Stimulated activated CD8-positive, alpha-beta memory T cell treated with anti-CD3 and anti-CD28 coated beads, Interleukin-2, amount 100 ng/mL, for 48 hours (primary cell): Measurements from ENCODE around the gene NKX3-2.

Source experiments
- DNase-seq, 2 donors: peaks; one replicate each; pipeline ENCODE4 v3.0.0-alpha.2; 2020; ENCODE audit warnings: low read depth in 2 of 2

The NKX3-2 gene

DNA sequence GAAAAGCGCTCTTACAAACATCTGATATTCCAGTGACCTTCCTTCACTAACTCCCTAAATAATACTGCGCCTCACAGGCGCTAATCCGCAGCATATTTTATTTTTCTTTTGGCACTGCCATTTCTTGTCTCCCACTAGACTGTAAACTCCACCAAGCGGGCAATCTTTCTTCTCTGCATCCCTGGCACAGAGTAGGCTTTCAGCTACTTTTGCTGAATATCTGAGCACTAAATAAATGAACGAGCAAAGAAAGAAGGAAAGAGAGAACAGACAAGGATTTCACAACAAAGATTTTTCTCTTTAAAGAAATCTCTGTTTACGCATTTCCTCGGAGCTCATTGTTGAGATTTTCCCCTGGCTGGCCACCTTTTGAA is 12.7 kb downstream of the NKX3-2 start:
- no peak for DNase-seq

DNA sequence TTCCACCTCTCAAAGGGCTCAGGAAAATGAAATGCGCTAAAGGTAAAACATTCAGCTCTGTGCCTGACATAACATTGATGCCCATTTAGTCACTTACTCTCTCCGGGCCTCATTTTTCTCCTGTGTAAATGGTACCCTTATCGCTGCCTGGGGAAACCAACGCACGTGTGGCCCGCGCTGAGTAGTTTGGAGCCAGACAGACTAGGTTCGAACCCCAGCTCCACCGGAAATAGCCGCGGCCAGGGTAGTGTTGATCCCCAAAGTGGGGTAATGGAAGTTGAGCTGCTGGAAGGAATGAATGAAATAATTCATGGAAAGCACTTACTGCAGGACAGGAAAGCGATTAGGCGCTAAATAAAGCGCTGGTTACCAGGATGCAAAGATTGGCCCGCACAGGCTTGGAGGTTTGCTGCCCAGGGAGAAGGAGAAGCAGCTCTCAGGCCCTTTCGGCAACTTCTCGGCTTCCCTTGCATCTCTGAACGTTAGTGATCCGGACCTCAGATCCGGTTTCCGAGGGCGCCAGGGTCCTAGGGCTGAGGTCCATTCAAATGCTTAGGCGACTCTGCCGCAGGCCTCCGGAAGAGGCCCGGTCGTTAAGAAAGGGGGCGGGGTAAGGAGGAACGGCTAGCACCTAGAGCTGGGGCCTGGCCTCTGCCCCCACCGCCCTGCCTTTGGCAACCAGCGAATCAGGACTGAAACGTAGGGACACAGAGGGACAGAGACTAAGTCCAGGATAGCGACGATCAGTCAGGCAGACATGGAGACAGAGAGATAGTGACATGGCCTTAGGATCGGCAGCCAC is 13.3 kb downstream of the NKX3-2 start:
- DNase-seq, result no peak

DNA sequence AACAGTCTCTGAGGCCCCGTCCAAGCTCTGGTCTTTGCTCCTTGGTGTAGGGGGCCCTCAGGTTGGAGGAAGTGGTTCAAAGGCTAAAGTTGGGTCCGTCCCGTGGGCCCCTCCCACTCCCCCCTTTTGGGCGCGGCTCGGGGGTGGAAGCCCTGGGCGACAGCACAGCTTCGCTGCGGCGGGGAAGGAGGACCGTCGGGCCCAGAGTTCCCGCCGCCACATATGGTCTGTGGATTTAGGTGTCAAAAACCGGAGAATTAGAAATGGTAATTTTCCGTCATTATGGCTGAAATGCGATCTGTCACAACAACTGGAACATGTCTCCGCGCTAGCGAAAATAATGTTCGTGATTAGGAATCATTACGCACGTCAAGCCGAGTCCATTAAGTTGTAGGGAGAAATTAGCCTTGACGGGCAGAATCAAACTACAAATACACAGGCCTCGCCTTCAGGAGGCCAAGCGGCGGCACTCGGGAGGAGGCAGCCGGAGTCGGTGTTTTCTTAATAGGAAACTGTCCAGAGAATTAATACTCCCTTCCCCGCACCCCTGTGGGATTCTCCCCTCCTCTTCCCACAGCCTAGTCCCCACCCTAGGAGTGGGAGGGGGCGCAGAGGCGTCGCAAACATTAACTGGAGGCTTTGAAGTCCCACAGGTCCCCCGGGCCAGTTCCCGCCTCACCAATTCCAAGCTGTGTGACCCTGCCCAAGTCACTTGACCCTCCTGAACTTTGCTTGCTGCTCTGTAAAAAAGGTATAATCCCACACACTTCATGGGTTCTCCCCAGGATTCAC is 15.0 kb downstream of the NKX3-2 start:
- DNase-seq, result no peak

DNA sequence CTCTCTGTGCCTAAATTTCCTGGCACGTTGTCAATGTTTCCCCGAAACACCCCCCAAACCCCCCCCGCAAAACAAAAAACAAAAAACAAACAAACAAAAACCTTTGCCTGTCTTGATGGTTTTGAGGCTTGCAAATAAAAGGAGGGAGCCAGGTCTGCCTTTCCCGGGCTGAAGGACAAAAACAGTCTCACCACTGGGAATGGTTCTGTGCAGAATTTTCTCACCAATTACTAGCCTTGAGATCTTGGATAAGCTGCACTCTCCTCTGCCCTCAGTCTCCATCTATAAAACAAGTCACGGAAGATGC is 15.5 kb downstream of the NKX3-2 start:
- DNase-seq, result no peak

DNA sequence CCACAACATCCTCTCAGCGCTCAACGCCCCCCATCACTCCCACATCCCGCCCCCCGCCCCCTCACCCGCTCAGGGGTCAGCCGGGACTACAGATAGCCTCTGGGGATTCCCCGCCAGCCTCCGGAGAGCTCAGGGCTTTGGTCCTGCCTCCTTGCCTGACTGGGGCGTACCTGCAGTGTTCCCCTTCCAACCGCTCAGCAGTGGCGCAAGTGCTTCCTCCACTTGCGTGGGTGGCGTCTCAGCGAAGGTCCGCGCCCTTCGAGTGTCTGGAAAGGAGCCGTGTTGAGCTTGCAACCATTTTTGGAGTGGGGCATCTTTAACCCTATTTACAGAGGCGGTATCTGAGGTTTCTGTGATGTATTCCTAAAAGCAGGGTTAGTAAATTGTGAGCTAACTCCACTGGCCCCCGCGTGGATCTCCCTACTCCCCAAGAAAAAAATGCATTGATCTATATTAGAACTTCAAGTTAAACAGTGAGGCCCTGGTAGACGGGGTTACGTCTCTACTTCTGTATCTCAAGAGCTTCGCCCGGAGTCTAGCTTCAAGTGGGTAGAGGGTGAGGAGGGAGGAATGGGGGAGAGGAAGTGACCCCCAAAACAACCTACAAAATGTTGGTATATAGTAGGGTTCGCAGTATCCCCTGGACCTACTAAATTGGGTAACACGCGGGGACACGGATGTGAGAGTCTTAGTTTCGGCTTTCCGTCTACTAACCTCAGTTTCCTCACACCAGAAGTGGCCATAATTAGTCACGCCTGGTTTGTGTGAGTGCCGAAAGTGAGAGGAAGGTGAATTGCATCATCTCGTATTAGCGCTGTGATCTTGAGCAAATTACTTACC is 16.1 kb downstream of the NKX3-2 start:
- DNase-seq, result no peak

DNA sequence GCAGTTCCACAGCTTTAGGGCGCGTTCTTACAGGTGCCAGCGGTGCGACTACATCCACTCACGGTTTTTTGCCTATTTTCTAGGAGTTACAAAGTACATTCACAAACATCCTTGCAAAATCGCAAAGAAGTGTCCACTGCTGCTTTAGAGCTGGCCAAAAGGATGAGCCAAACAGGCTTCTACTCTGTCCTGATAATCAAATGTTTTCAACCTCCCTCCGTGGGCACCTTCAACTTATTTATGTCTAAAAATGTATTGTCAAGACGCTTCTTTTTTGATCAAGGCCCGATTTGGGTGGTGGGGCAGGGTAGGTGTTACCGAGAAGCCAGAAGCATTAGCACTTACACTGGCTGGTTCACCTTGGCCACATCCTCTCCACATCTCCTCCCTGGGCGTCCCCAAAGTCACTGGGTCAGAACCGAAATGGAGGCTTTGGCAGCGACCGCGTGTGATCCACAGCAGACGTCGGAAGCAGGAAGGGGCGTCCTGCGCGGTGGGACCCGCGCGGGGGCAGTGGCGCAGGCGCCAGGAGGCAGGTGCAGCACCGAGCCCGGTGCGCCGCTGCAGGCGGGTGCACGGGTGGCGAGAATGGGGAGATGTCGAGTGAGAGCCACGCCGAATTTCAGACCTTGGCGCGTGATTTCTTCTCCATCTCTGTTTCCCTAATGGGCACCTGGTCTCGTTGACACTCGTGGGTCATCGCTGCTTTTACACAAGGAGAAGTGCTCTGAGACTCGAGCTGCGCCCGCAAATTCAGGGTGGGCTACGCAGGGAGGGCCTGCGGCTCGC is 16.9 kb downstream of the NKX3-2 start:
- no peak for DNase-seq

DNA sequence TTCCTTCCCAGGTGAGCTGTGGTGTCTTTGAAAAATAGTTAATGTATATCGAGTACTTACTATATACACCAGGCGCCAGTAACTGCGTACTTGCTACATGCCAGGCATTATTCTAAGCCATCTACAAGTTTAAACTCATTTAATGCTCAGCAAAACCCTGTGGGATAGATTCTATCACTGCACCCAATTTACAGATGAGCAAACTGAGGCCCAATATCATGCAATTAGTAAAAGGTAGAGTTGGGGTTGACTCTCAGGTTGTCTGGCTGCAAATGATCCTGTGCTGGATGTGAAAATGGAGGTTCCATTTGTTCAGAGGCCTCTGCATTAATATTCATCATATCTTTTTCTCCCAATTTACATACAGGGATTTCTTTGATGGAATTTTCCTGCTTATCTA is 17.6 kb downstream of the NKX3-2 start:
- DNase-seq, result no peak

DNA sequence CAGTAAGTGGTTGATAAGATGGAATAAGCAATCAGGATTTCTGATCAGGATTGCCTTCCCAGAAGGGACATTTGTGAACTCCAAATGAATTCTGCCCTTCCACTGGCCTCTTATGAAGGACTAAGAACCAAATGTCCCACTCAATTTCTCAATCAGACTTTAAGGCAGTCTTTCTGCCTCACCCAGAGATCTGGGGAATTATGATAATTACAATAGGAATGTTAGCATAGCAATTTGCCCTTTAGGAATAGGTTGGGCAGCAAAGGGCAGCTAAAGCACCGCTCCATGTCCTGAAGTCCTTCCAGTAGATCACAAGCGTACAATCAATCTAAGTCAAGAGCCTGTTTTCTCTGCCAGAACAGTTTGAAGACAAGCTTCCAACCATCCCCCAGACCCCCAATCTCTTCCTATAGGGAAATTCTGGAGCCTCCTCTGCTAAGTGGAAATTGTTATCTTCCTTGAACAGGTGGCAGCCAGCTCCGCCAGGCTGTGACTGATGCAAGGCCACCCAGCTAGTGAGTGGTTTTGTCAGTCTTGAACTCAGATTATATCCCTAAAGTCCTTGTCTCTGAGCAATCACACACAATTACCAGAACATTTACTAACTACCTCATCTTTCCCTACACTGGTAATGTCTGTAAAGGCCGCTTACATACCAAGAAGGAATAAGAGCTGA is 18.6 kb downstream of the NKX3-2 start:
- no peak for DNase-seq

DNA sequence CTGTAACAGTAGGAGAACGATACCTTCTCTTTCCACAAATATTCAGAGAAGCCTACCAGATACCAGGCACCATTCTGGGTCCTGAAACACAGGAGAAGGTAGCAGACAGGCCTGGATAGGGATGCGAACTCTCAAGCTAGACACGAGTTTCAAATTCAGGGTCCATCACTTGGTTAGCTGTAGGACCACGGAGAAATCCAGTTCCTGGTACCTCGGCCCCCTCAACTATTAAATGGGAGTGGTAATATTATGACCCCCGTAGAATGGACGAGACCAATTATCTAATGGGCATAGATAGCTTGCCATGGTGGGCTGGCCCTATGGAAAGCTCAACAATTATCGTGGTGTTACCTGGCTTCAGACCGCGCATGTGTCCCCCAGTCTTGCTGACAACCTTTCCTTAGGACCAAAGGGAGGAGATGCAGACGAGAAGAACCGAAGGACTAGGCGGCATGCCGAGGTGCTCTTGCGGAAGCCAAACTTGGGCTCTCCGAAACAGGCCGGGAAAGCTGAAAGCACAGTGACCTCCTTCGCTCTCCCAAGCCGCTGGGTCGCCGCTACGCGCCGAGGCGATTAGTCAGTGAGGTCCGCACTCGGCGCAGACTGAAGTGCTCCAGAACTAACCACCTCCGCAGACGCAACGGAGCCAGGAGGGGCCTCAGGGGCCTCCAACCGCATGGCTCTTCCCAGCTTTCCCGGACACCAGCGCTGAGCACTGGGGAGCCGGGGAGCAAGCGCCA is 19.6 kb downstream of the NKX3-2 start:
- DNase-seq, result no peak

DNA sequence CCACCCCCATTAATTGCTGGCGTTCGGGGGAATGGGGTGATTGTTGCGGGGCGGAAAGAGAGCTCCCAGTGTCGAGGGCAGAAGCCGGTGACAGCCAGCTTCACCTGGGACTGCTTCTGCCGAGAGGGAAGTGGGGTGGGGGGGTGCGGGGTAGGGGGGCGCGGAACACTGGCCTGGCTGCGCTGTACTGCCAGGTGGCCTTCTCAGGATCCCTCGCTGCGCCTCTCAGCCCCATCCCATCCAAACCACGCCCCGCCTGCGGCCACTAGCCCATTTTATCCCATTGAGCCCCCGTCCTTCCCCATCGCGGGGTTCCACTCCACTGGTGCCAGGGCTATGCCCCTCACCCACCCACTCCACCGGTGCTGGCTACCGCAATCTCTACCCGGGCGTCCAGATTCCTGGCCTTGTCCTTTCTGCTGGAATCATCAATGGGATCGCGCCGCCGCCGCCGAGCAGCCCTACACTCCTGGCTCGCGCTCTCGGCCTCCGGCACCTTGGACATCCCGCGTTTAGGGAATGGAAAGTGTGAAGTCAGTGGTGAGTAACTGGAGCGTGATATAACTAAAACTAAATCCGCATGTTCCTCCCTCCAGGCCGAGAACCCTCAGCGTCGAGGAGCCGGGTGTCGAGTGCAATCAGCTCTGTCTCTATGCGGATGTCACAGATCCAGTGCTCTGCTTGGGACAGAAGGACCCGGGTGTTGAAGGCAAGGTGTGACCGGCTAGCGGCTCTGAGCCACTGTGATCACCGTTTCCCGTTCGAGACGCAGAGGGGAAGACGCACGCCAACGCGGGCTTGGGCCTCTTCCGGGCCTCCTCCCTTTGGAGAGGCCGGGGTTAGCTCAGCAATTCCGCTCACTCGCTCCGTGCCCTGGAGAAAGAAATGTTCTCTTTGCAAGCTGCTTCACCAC is 20.5 kb downstream of the NKX3-2 start:
- no peak for DNase-seq

DNA sequence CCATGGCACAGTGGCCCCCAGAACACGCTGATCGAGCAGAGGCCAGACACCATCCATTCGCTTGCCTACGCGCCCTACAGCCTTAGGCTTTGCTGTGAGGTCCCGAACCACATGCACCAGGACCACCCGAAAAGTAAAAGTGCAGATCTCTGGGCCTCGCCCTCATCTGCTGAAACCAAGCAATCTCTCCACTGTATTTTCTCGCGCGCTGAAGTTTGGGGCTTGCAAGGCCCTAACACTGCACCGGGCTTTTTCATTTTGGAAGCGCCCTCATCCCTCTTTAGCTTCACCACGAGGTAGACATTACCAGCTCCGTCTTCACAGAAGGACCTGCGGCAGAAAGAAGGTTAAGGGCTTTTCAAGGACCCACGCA is 21.2 kb downstream of the NKX3-2 start:
- DNase-seq, result no peak

DNA sequence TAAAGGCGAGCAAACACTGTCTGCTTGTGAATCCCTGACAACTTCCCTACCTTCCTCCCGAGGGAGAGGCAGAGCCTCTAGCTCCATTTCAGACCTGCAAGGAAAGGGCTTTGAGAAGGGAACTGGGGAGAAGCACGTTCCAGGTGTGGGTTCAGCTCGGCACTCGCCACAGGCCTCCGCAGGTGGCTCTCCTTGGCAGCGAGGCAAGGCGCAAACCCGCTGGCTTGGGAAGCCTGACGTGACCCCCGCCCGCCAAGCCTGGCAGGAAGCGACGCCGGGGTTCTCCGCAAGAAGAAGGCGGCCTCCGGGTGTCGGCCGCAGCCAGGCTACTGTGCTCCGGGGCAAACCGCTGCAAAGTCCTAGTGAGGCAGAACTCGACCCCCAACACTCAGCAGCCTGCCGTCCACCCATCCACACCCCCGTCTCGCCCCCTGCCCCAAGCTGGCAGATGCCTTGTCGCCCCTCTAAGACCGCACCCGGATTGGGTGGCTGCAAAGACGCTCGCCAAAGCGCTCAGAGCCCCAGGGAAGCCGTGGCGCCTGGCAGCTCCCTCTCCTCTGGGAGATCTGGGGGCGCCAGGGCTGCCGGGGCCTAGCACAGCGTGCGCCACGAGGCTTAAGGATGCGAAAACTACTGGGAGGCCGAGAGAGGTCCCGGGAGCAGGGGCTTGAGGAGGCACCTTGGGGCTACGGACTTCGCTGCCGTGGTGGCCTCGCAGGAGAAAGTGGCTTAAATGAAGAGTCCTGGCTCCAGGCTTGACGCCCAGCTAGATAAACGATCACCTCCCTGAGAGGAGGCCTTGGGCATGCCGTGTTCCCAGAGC is 21.8 kb downstream of the NKX3-2 start:
- DNase-seq, result no peak

DNA sequence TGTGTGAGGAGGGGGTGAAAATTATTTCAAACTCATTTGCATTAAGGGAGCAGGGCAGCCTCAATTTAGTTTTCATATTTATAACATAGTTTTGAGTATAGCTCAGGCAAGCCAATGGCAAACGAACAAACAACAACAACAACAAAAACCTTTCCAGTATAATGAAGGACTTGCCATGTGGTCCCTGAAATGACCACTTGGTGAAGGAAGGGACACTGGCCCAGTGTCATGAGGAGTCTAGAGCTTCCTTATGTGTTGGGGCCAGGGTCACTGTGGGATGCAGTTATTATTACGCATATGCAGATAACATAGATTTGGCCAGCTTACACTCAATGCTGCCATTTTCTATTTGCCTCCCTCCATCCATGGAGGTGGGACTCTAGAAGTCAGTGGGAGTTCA is 23.3 kb downstream of the NKX3-2 start:
- no peak for DNase-seq

DNA sequence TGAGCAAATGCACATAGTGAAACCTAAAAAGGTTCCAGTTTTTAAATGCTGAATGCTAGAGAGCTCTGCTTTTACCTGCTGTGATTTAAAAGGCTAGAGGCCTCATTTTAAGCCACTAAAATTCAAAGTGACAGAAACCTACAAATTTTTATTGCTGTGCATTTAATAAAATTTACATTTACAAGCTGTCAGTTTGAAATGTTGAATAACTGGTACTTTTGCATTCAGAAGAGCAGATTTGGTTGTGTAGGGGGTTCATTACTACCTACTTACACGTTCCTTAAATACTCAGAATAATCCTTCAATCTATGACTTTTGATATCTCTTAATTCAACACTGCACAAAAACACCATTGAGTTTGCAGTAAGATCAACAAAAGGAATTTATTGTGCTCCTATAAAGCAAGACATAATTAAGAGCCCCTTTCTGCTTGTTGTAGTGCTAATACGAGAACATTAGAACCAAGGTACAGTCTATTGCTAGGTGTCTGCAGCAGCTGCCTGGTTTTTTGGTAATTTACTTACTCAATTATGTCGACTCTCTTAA is 27.9 kb downstream of the NKX3-2 start:
- no peak for DNase-seq

DNA sequence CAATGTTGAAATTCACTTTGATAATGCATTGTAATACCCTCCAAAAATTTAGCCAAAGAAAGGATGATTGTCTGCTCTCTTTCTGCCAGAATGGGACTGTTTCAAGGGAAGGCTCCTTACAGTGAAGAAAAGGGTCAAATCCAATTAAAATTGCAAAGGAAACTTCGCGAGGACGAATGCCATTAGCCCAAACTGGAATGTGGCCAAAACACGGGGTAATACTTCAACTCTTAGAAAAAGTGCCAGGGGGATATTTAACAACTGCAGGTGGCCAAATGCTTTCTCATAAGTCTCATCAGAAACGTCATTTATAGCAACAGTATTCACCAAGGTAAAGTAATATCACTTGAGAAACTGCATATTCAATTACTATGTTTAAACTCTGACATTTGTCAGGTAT is 29.0 kb downstream of the NKX3-2 start:
- DNase-seq, result no peak

DNA sequence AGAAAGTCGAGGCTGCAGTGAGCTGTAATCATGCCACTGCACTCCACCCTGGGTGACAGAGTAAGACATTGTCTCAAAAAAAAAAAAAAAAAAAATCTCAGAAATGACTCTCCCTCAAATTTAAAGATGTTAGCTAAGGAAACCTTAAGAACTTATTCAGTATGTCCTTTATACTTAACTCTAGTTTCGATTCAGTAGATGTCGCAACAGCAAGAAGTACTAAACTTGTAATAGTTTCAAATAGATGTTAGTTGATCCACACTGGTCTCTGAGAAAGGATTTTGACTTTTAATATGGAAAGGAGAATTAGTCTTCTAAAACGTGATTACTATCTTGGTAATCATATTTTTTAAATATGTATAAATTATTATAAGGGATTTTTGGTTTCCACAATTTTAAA is 29.6 kb downstream of the NKX3-2 start:
- no peak for DNase-seq

DNA sequence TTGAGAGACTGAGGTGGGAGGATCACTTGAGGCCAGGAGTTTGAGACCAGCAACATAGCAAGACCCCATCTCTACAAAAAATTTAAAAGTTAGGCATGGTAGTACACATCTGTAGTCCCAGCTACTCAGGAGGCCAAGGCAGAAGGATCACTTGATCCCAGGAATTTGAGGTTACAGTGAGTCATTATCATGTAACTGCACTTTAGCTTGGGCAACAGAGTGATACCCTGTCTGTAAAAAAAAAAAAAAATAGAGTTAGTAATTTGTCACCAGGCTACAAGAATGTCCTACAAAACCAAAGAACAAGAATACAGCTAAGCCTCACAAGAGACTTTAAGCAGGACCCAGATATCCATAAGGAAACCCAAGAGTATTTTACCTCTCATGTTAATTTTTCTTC is 33.2 kb downstream of the NKX3-2 start:
- DNase-seq, result no peak

DNA sequence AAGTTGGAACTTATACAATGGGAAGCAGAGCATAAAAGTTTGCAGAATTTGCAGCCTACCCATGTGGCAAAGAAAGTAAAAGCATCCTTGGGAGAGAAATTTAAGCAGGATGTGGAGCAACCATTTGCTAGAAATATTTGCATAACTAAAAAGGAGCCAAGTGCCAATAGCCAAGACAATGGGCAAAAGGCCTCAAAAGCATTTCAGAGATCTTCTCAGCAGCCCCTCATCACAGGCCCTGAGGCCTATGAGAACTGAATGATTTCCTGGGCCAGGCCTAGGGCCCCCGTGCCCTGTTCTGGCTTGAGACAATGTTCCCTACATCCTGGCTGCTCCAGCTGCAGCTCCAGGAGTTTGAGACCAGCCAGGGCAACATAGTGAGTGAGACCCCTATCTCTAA is 34.9 kb downstream of the NKX3-2 start:
- DNase-seq, result no peak
